ENCODE measurements around the gene LCE4A.

LCE4A gene

DNA sequence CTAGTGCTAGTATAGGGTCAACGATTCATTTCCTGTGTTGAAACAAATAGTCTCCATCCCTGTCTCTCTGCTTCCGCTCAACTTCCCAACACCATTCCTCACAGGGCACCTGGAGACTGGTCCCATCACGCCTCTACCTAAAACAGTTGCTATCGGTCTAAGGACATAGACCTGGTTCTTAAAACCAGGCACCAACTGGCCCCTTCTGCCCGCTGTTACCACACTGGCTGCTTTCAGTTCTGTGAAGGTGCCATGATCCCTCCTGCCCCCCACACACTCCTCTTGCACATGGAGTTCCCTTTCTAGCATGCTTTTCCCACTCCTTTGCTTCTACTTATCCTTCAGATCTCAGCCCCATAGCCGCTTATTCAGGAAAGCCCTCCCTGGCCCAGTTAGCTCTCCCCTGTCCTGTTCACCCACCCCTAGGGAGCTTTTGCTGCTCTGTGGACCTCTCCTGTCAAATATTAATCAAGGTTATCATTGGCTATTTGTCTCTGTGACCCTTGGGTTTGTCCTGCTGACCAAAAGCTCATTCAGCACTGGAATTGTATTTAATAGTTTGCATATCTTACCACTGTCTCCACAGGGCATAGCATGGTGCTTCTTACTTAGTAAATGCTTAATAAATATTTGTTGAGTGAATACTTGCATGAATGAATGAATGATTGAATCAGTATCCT lies 37.9 kb downstream of the LCE4A start:
- no peak for DNase-seq (ENCODE audit: low spot score)

DNA sequence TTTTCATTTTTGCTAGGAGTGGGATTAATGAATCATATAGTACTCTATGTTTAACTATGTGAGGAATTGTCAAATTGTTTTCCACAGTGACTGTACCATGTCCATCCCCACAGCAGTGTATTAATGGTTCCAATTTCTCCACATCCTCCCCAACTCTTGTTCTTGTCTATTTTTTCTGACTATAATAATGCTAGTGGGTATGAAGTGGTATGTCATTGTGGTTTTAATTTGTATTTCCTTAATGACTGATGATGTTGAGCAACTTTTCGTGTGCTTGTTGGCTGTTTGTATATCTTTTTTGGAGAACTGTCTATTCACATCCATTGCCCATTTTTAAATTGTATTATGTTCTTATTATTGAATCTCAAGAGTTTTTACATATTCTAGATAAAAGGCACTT lies 39.9 kb downstream of the LCE4A start:
- no peak for DNase-seq (ENCODE audit: low spot score)

DNA sequence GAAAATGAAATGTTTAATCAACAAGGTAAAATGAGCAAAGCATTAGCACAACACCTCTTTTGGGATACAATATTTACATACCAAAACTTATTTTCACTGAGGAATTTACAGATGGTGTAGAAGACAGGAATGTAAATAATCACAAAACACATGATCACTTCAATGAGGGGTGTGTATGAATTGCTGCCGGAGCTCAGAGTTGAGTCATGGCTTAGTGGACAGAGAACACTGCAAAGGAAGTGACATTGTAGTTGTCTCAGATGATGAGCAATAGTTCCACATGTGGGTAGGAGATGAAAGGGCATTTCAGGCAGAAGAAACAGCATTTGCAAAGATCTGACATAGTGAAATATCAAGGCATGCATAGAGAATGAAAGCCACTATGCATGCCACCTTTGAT lies 44.3 kb downstream of the LCE4A start:
- DNase-seq (ENCODE audit: low spot score): no peak

DNA sequence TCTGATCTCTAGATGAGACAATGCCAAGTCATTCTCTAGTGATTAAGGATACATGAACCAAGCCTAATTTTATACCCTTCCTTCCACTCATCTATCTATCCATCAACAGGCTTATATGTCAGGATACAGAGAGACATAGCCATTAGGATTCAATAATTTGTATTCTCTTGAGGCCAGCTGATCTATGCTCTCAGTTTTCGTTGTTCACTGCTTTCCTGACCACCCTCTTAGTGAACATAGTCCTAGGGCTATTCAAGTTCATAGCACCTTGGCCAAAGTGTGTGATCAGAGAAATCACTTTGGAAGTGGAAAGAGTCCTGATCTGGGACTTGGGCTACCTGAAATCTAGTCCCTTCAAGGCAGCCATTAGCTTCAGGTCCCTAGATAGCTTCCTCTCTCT lies 45.6 kb downstream of the LCE4A start:
- no peak for DNase-seq (ENCODE audit: low spot score)

DNA sequence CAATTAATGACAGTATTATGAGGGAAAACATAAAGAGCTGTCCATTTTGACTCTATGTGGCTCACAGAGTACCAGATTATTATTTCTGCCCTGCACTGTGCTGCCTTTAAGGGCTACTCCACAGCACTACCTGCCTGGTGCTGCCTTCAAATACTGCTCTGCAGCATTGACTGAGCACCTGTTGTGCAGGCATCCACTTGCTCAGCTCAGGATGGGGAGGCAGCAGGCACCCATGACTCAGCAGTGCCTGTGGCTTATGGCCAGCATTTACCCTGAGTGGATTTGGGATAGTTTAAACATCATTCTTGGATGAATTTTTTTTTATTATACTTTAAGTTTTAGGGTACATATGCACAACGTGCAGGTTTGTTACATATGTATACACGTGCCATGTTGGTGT lies 48.9 kb downstream of the LCE4A start:
- DNase-seq (ENCODE audit: low spot score): no peak

DNA sequence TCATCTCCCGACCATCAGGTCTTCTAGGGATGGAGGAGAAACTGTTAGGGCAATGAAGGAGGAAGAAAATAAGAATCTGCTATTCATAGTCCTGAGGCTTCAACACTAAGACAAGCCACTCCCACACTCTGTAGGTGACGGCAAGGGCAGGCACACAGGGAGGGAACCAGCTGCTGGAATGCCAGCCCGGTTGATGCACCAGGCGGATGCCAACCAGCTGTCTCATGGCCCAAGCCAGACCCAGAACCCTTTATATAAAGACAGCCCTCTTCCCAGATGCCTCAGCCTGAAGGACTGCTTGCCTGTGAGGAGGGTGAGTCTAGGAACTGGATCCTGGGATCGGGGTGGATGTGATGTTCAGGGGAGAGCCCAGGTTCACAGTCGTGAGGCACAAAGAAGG lies 49.8 kb downstream of the LCE4A start, which contains the start of gene KPRP:
TSS of gene KPRP (plus strand) at position 279 of the 400 bp plus-strand sequence. CDS start 1,564 bp downstream, outside the sequence.
- no peak for DNase-seq (ENCODE audit: low spot score)

DNA sequence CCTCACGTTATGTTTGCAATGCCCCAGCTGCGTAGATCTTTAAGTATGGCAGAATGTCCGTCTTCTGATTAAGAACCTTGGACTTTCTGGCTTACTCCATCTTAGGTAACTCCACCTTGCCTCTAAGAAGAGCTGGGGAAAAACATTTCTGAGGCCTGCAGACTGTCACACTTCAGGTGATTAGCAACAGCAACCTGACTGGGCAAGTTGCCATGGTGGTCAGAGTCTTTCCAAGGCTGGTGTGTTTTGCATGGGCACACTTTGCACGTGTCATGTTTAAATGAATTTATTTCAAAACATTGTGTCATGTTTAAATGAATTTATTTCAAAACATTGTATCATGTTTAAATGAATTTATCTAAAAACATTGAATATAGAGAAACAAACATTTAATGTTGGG lies 50.7 kb downstream of the LCE4A start:
- no peak for DNase-seq (ENCODE audit: low spot score)
